Measurements from ENCODE around the gene IKBKE.

The IKBKE gene

DNA sequence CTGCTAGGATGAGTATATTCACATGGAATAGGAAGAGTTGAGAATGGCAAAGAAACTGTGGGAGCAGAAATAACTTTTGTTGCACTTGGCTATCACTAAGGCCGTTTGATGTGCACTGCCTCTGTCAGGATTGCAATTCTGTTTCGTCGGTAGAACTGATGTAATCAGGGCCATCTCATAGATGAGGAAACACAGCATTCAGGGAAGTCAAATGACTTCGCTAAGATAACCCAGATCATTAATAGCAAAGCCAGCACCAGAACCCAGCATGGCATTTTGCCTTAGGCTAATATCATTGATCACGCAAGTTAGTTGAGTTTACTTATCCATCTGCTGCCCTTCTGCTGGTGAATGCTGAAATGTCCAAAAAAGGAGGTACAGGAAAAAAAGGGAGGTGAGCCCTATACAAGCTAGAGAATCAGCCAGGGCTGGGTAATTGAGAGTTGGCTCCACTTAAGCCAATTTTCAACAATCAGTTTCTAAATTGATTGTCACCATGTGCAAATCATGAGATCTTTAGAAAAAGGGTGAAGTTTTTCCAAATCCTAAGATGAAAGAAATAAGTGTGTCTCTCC lies 44.6 kb downstream of the IKBKE start:
- DNase-seq = no peak

- DNase-seq = no peak
These were observed 46.4 kb downstream of the IKBKE start for GRCh38 chr1:206516728-206516990.

DNA sequence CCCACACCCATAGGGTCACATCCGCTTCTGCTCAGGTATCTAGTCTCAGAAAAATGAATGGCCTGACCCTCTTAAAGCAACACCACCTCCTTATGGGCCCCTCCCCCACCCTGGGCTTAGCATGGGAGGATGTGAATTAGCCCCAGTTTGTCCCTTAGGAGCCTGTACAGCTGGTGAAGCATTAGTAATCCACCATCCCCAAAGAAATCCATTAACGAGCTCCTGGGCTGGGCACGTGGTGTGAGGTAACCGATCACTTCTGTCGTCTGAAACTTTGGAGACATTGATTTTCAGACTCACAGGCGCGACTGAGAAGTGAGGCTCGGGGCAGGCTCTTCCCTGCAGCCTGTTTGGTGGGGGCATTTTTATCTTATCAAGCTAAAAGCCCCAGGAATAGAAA lies 47.5 kb downstream of the IKBKE start:
- no peak for DNase-seq

GRCh38 chr1:206518206-206518605 lies 47.9 kb downstream of the IKBKE start:
- DNase-seq = no peak

DNA sequence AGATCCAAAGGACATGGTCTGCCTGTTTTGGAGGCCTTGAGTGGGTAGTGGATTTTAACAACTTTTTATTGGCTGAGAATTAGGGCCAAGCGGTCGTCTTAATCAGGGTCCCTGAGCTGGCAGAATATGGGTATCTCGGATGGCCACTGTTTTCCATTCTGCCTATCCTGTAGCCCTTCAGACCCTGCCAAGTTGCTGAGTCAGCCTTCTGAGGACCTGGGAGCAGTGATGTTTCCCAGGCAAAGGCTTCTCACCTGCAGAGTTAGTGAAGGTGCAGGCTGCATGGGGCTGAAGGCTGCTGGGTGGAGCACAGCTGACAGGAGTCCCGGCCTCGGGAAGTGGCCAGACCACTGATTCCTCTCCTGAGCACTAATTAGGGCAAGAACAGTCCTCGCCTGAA lies 48.5 kb downstream of the IKBKE start:
- no peak for DNase-seq

- no peak for DNase-seq
These were observed 50.9 kb downstream of the IKBKE start for GRCh38 chr1:206521127-206521526.

DNA sequence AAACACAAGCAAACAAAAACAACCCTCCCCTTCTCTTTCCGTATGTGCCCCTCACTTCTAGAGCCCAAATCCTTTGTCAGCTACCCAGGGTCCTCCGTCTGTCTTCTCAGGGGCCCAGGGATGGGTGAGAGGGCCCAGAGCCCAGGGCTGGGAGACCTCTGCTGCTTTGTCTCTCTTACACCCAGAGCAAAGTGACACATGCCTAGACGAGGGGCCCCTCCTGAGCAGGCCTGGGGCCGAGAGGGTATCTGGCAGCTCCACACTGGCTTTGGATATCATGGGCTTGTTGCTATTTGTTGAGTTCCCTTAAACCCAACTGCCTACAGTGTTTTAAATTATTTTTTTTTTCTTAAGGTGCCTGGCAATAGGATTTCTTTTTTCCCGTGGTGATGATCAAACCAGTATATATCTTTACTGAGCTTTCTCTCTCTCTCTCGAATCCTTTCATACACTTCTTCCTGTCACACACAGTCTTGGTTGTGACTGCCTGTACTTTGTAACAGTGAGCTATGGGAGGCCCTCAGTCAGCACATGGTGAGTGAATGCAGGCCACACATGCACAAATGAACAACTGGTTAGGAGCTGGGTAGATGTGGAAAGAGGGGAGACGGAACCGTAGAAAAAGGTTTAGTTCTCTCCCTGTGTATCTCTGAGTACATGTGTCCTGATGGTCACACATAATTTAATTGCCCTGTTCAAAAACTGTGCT lies 51.6 kb downstream of the IKBKE start:
- no peak for DNase-seq

DNA sequence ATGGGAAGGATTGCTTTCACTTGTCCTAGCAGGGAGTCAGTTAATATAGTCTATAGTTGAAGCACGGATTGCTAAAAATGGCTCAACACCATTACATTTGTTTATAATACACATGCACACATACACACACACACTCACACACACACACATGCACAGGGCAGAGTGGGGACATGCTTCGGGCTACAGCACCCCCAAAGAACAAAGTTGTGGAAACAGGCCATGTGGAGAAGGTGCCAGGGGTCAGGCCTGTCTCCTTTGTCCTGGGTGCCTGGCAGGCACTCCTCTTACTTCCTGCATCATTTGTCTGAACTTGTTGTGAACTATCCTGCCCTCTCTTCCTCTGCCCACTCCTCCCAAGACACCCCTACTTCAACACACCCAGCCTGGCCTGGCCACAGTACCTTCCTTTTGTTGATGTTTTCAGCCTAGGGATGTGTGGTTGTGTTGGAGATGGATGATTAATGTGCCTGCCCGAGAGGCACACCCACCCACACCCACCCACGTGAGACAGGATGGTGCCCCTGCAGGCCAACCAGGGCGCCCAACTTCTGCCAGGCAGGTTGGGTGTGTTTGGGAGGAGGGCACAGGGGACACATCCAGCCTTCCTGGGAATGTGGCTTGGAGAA lies 54.6 kb downstream of the IKBKE start:
- DNase-seq = no peak

- no peak for DNase-seq
These were observed 56.0 kb downstream of the IKBKE start for GRCh38 chr1:206526064-206526911.

GRCh38 chr1:206529425-206529824 lies 59.1 kb downstream of the IKBKE start:
- no peak for DNase-seq

- no peak for DNase-seq
These were observed 62.1 kb downstream of the IKBKE start for GRCh38 chr1:206532368-206532767.

DNA sequence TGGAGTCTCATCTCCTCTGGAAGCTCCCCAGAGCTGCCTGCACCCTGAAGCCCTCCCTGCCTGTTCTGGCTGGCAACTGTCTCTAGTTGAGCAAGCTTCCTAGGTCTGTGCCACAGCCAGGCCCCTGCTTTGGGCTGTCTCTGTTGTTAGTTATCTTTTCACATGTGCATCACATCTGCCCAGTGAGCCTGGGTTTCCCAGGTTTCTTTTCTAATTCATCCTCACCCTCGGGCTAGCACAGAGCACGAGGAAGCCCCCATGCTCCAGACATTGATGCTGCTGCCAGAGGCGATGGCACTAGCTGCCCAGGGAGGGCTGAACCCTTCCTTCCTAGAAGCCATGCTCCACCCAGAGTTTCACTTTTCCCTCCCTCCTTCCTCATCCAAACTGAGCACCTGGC lies 64.3 kb downstream of the IKBKE start:
- DNase-seq = no peak

GRCh38 chr1:206535853-206536188 lies 65.5 kb downstream of the IKBKE start:
- no peak for DNase-seq

- no peak for DNase-seq
These were observed 66.9 kb downstream of the IKBKE start for GRCh38 chr1:206537141-206537540.

DNA sequence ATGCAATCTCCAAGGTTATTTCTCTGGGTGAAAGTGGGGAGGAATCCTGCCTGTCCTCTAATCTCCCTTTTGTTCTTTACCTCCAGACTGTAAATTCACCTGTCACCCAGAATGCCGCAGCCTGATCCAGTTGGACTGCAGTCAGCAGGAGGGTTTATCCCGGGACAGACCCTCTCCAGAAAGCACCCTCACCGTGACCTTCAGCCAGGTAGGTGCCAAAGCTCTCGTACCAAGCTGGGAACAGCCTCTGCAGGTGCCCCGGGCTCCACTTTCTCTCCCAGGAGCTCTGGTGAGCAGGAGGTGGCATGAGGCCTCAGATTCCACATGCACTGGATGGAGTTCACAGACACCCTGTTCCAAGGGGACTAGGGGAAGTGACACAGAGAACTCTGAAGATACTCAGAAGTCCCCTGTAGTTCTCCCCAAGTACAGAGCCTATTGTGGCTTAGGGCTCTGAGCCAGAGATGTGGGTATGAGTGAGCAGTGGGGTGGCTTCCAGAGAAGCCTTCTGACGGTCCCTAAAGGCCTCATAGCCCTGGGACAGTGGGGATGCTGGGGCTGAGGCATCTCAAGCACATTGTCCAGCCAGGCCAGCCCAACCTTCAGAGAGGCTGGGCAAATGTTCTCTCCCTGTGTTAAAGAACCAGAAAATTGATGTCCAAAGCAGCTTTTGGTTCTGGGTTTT lies 68.0 kb downstream of the IKBKE start:
- DNase-seq = no peak

GRCh38 chr1:206538901-206539640 lies 68.8 kb downstream of the IKBKE start:
- no peak for DNase-seq

DNA sequence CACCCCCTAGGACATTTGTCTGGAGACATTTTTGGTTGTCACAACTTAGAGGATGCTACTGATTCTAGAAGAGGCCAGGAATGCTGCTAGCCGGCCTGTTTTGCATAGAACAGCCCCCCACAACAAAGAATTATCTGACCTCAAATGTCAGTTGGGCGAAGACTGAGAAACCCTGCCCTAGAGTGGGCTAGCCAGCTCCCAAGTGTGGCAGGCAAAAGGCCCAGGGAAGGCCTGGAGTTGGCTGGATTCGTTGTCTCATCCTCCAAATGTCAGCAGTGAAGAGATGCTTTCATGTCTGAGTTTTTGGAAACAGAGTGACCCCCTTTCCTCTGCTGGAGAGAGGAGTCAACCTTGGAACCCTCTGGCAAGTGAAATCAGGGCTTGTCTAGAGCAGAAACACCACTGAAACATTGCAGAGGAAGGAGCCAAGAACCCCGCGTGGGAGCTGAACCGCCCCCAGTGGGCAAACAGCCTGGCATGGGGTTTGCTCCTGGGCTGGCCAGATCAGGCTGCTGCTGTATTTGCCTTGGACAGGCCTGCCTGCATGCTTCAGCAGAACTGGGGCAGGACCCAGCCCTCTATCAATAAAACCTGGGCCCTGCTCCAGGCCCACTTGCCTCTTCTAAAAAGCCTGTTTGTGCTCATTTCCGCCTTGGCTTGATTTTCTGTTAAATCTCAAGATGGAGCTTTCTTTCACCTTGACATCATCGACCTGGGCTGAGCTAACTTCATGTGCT lies 69.9 kb downstream of the IKBKE start:
- no peak for DNase-seq

DNA sequence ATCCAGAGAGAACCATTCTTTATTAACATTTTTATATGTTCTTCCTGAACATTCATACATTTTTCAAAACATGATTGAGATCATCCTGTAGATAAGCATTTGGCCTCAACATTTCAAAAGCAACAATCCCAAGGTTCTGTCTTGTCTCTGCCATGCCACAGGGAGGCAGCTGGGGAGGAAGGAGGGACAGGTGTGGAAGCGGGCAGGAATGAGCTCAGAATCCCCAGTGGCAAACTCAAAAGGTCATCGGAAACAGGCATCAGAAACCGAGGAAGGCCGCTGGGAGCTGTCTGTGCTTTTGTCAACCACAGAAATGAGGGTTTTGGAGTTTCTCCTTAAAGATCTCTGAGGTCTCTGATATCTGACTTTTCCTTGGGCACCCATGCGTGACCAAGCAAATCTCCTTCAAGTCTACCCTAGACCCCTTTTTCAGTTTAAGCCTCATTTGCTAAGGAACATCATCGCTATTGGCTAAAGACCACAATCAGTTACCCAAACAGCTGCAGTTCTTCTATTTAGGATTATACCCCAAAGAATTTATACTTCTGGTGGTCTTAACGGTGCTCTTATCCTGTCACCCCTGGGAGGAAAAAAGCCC lies 71.1 kb downstream of the IKBKE start:
- DNase-seq = no peak

- peak; percentile 87 for DNase-seq
These were observed 74.4 kb downstream of the IKBKE start for GRCh38 chr1:206544562-206545257.

DNA sequence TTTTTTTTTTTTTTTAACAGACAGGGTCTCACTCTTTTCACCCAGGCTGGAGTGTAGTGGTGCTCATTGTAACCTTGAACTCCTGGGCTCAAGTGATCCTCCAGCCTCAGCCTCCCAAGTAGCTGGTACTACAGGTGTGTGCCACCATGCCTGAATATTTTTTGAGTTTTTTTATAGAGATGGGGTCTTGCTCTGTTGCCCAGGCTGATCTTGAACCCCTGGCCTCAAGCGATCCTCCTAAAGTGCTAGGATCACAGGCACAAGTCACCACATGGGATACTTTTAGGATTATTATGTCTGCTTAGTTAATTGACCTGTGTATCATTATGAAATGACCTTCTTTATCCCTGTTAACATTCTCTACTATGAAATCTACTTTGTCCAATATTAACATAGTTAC lies 75.1 kb downstream of the IKBKE start:
- DNase-seq = no peak

All from T-helper 9 cell (primary cell).